NCI-H2196 (cell line): Measurements from ENCODE around the gene JAZF1.

ENCODE experiments used
- DNase-seq: peaks from one replicate; lab custom pipeline; 2025; ENCODE audit not compliant: unreplicated experiment; lab: John Stamatoyannopoulos, UW

Gene JAZF1

DNA sequence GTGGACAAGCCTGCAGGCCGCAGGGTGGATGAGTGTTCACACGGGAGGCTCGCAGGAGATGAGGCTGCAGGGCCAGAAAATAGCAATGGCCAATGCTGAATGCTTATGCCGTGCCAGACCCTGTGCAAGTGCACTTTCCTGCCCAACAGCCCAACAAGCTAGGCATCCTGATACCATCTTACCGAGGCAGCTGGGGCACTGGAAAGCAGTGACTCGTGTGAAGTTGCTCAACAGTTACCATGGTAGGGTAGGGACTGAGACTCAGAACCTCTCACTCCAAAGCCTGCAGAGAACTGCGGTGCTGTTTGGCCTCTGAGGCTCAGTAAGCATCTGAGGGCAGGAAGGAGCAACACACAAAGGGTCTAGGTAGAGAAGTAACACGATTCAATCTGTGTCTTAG lies 43.7 kb downstream of the JAZF1 start:
- no peak for DNase-seq

GRCh38 chr7:28136420-28136819 lies 44.2 kb downstream of the JAZF1 start:
- no peak for DNase-seq

DNA sequence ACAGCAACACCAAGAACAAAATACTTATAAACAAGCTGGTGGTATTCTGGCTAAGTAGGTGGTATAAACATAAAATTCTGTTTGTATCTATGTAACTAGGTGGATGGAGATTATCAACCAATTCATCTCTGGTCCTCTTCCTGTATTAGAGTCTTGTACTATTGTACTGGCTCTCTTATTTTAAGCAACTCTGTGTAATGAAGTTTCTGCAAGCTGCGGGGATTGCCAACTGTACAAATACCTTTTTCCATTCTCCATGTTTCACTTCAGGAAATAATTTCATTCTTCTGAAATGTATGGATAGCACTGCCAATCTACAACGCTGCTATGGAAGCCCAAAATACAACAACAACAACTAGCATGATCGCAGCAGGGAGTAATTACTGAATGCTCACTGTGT lies 44.8 kb downstream of the JAZF1 start:
- no peak for DNase-seq

- DNase-seq: no peak
Observed at GRCh38 chr7:28135315-28135714, 45.3 kb downstream of the JAZF1 start.

GRCh38 chr7:28133872-28134271 lies 46.7 kb downstream of the JAZF1 start:
- no peak for DNase-seq

GRCh38 chr7:28132959-28133870 lies 47.4 kb downstream of the JAZF1 start:
- DNase-seq: no peak

- no peak for DNase-seq
Observed at GRCh38 chr7:28130277-28130676, 50.3 kb downstream of the JAZF1 start.

GRCh38 chr7:28128608-28129007 lies 52.0 kb downstream of the JAZF1 start:
- no peak for DNase-seq

GRCh38 chr7:28126410-28127041 lies 54.1 kb downstream of the JAZF1 start:
- DNase-seq: no peak

- DNase-seq: no peak
Observed at GRCh38 chr7:28125431-28126409, 54.9 kb downstream of the JAZF1 start.

DNA sequence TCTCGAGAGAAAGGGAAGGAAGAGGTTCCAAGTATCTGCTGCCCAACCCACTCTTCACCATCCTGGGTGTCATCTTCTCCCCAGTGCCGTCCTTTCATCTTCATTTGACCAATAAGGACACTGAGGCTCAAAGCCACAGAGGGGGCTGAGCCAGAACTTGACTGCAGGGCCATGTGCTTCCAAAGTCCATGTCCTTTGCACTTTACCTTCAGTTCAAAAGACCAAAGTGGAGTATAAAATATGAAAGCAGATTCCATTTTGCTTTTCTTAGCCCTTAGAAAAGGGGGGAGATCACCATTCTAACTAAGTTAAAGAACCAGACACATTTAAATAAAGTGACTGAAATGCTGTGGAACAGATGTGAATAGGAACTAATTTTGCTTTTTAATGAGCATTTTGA lies 56.2 kb downstream of the JAZF1 start:
- DNase-seq: no peak

- DNase-seq: no peak
Observed at GRCh38 chr7:28123752-28124151, 56.8 kb downstream of the JAZF1 start.

DNA sequence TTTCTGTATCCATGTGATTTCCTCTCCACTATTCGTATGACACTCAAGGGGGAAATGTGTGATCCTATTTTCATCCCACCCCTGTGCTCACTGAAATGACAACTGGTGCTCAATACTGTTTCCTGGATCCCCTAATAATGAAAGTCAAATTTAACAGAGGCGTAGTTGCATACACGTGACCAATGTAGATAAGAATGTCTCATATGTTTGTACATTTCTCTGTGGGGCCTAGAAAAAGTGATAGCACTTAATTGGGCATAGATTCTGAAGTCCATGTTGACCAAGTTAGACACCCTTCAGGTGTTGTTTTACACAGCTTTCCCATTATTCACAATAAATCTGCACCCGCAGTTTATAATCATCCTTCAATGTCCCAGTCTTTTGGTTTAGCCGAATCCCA lies 59.1 kb downstream of the JAZF1 start:
- no peak for DNase-seq

- no peak for DNase-seq
Observed at GRCh38 chr7:28116041-28116440, 64.6 kb downstream of the JAZF1 start.

GRCh38 chr7:28115261-28115660 lies 65.3 kb downstream of the JAZF1 start:
- no peak for DNase-seq

DNA sequence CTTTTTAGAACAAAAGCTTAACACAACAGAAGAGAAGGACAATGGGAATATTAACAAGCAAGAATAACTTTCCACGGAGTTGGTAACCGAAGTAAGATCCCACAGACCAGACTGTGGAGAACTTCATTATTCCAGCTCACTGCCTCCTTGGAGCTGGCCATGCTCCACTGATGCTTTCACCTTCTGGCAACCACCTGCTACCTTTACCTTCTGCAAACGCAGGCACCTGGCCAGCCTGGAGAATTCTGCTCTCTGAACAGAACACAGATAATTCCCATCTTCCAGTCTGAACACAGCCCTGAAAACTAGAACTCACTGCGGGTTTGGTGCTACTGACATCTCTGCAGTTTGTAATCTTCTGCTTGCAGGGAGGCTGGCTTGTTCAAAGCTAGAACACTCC lies 66.5 kb downstream of the JAZF1 start:
- DNase-seq: no peak

GRCh38 chr7:28112883-28113540 lies 67.6 kb downstream of the JAZF1 start:
- DNase-seq: no peak

DNA sequence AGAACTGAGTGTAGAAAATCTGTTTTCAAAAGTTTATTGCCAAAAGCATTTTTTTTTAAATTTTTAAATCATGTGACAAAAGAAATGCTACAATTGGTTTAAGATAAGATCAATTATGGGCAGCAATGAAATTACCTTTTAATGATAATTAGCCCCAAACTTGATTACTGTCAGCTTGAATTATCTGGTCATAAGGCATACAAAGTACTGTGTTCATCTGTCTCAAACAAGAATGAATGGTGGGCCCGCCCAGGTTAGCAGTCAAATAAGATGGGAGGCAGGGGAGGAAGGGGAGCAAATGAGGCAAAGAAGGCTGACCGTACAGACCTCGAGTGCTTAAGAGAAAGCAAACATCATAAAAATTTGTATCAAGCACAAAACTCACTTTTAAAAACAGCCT lies 68.1 kb downstream of the JAZF1 start:
- no peak for DNase-seq

GRCh38 chr7:28112012-28112411 lies 68.6 kb downstream of the JAZF1 start:
- DNase-seq: no peak

DNA sequence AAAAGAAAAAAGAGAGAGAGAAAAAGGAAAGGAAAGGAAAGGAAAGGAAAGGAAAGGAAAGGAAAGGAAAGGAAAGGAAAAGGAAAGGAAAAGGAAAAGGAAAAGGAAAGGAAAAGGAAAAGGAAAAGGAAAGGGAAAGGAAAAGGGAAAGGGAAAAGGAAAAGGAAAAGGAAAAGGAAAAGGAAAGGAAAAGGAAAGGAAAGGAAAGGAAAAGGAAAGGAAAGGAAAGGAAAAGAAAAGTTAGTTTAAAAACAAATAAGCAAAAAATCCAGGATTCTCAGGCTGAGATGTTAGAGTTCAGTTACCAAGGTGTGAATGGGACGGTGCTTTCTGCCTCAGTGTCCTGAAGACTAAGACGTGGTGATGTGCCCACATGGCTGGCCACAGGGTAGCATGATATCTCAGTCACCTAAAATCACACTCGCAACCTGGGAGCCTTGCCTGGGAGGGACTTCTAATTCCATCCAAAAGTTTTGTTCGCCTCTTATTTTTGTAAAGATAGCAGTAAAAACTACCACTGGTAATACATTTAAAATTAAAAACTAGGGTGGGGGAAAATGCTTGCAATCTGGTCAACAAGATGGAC lies 70.1 kb downstream of the JAZF1 start:
- DNase-seq: no peak
